ENCODE measurements around the gene UNC13D. TPM values are rescaled to one million over a fixed set of nuclear protein-coding genes. Genes with fewer than 3 reads are reported as not detected.
"Not testable (repeated sequence)": the region's sequence is repeated elsewhere in the genome, so short reads cannot be mapped to it uniquely, and the experiment has no call there.

Gene UNC13D
- total and polyA plus RNA-seq, 9 donors, result 2.9 to 9.2 (median 5.1) TPM

DNA sequence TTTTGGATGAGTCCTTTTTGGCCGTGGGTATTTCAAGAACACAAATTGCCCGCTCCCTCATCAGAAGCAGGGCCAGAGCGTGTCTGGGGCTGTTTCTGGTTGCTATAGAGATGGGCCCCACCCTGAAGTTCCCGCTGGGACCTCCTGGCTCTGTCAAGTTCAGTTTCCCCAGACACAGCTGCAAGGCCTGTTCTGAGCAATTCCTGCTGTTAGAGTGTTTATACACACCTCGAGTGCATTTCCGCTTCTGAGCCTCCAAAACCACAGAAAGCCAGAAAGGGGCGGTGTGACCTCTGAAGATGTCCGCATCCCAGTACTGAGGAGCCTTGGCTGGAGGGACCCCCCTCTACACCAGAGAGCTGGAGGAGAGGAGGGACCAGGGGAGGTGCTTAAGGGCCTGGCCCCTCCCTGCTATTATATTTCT is 20.3 kb upstream of the UNC13D start:
- peak; percentile 95 for DNase-seq
- WGBS (ENCODE audit: insufficient coverage), result 0% methylated on average over 4 of the region's 8 CpGs
- no peaks in the 10 kb centered on the region for H3K27me3 ChIP-seq (ENCODE audit: control insufficient read depth, insufficient read depth, low read length)
- H3K36me3 ChIP-seq (ENCODE audit: control insufficient read depth, insufficient read depth, low read length), result no peaks in the 10 kb centered on the region
- H3K27ac ChIP-seq (ENCODE audit: low read length), result peak overlapping the region; percentile 94
- H3K4me3 ChIP-seq (ENCODE audit: low read length), result no peak overlapping the region
- no peaks in the 10 kb centered on the region for H3K9me3 ChIP-seq (replicated peaks; ENCODE audit: control insufficient read depth, low read depth, low read length)
- peaks cover 21% of the 10 kb centered on the region for H3K4me1 ChIP-seq (ENCODE audit: control insufficient read depth, insufficient read depth, low read length)

DNA sequence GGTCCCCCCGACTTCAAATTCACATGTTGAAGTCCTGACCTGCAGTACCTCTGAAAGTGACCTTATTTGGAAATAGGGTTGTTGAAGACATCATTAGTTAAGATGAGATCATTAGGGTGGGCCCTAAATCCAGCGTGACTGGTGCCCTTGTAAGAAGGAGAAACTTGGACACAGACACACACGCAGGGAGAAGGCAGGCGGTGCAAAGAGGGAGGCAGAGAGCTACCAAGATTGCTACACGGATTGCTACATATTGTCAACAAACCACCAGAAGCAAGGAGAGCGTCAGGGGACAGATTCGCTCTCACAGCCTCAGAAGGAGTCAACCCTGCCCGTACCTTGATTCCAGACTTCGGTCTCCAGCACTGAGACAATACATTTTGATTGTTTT is 17.7 kb upstream of the UNC13D start:
- H3K36me3 ChIP-seq (ENCODE audit: control insufficient read depth, insufficient read depth, low read length), result no peaks in the 10 kb centered on the region
- H3K27ac ChIP-seq (ENCODE audit: low read length), result no peak overlapping the region
- no peak for DNase-seq
- peaks cover 15% of the 10 kb centered on the region for H3K4me1 ChIP-seq (ENCODE audit: control insufficient read depth, insufficient read depth, low read length)
- WGBS (ENCODE audit: insufficient coverage), result 83% methylated on average over 7 of the region's 9 CpGs
- H3K9me3 ChIP-seq (replicated peaks; ENCODE audit: control insufficient read depth, low read depth, low read length), result no peaks in the 10 kb centered on the region
- H3K4me3 ChIP-seq (ENCODE audit: low read length), result no peak overlapping the region
- H3K27me3 ChIP-seq (ENCODE audit: control insufficient read depth, insufficient read depth, low read length), result no peaks in the 10 kb centered on the region

DNA sequence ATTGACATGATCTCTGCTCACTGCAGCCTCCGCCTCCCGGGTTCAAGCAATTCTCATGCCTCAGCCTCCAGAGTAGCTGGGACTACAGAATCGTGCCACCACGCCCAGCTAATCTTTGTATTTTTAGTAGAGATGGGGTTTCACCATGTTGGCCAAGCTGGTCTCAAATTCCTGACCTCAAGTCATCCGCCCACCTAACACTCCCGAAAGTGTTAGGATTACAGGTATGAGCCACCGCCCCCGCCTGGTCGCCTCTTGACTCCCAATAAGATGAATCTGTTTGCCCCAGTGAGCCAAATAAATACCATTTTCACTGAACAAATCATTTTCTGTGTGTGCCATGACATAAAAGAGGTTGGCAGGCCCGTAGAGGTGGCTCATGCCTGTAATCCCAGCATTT is 15.2 kb upstream of the UNC13D start:
- H3K4me3 ChIP-seq (ENCODE audit: low read length), result not testable (repeated sequence)
- WGBS (ENCODE audit: insufficient coverage), result 92% methylated on average over 6 of the region's 10 CpGs

DNA sequence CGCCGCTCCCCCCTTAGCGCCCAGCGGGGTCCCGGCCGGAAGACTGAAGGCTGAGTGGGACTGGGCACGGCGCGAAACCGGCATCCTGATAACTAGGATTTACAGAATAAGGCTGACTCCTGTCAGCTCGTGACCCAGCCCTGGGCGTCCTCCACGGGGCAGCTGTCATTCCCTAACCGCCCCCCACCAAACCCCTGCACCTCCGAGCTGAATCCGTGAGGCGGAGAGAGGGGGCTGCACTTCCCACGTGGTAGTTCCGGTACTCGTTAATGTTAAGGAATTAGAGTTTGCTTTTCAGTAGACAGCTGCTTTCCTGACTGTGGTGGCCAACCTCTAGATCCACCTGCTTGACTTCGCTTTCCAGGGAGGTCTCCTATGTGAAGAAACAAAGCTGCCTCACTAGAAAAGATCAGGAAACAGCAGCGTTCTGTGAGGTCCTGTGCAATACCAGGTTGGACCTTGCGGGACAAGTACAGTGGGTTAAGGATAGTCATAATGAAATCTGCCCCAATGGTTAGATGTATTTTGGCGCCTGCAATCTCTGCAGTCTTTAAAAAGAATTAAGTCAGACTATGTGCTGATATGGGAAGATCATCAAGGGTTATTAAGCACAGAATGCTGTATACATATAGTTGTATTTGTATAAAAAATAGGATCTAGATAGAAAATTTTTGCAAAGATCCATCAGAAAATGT is 12.0 kb upstream of the UNC13D start:
- no peaks in the 10 kb centered on the region for H3K27me3 ChIP-seq (ENCODE audit: control insufficient read depth, insufficient read depth, low read length)
- peak overlapping the region; percentile 96 for H3K4me3 ChIP-seq (ENCODE audit: low read length)
- H3K27ac ChIP-seq (ENCODE audit: low read length), result peak overlapping the region; percentile 99
- DNase-seq, result peak; percentile 54
- H3K4me1 ChIP-seq (ENCODE audit: control insufficient read depth, insufficient read depth, low read length), result peaks cover 23% of the 10 kb centered on the region
- H3K36me3 ChIP-seq (ENCODE audit: control insufficient read depth, insufficient read depth, low read length), result peaks cover 7% of the 10 kb centered on the region
- no peaks in the 10 kb centered on the region for H3K9me3 ChIP-seq (replicated peaks; ENCODE audit: control insufficient read depth, low read depth, low read length)
- under 1% methylated on average over 16 of the region's 24 CpGs for WGBS (ENCODE audit: insufficient coverage)

More for the DNA sequence above, 15.2 kb upstream of the UNC13D start:
- H3K36me3 ChIP-seq (ENCODE audit: control insufficient read depth, insufficient read depth, low read length); H3K9me3 ChIP-seq (replicated peaks; ENCODE audit: control insufficient read depth, low read depth, low read length); DNase-seq; H3K27me3 ChIP-seq (ENCODE audit: control insufficient read depth, insufficient read depth, low read length); H3K27ac ChIP-seq (ENCODE audit: low read length): not testable (repeated sequence)
- peaks cover 17% of the 10 kb centered on the region for H3K4me1 ChIP-seq (ENCODE audit: control insufficient read depth, insufficient read depth, low read length)

DNA sequence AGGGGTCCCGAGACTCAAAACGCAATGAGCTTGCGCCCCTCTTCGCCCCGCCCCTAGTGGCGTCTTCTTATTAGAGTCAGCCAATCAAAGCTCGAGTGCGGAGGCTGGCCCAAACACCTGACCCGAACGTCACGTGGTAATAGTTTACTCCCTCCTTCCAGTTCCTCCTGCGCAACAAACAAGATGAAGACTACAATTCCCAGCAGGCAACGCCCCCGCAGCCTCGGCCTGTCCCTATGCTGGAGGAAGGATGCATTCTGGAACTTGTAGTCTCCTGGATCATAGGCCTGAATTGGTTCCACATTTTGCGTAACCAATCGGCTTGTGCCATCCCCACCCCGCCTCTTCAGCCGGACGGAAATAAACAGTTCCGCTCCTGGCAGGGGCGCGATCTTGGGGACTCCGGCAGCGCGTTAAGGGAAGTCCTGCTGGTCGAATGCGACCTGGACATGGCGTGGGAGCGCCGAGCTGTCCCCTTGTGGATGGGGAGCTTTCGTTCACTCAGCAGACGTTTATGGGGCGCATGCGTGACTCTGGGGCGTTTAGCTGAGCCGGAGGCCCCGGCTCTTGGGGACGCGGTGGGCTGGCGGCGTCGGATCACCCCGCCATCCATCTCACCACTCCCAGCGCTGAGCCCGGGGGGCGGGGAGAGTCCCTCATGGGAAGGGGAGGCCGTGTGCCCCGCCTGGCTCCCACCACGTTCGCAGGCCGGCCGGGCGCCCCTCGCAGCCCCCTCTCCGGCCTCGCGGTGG is 11.3 kb upstream of the UNC13D start, which contains the start of gene WBP2:
WBP2 (minus strand) TSS at position 26 of the 752 bp plus-strand sequence. CDS start 38 bp downstream, outside the sequence.
- Histone ChIP-seq H3K27me3 (ENCODE audit: control insufficient read depth, insufficient read depth, low read length) (no peaks in the 10 kb centered on the region), H3K36me3 (ENCODE audit: control insufficient read depth, insufficient read depth, low read length) (peaks cover 14% of the 10 kb centered on the region), H3K4me1 (ENCODE audit: control insufficient read depth, insufficient read depth, low read length) (peaks cover 23% of the 10 kb centered on the region), H3K27ac (ENCODE audit: low read length) (peak within 1 kb of the TSS; percentile 99), H3K4me3 (ENCODE audit: low read length) (peak within 1 kb of the TSS; percentile 96), H3K9me3 (replicated peaks; ENCODE audit: control insufficient read depth, low read depth, low read length) (no peaks in the 10 kb centered on the region)
- peak; percentile 100 for DNase-seq
- under 1% methylated on average over 49 of the region's 58 CpGs for WGBS (ENCODE audit: insufficient coverage)

DNA sequence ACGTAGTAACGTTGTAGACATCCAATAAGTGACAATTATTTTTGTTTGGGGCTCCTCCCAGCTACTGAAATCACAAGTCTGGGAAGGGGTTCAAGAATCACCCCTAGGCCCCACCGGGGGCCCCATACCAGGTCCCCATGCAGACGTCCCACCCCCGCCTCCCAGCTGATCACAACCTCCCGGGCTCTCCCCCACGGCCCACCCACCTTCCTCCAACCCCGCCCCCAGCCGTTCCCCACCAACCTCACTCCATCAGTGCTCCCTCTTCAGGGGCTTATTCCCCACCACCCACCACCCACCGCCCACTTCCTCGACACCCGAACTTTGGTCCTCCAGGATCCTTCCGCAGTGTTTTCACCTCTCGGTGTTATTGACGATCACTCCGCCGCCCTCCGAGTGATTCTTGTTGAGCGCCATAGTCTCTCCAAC is 10.7 kb upstream of the UNC13D start:
- peaks cover 16% of the 10 kb centered on the region for H3K36me3 ChIP-seq (ENCODE audit: control insufficient read depth, insufficient read depth, low read length)
- peaks cover 24% of the 10 kb centered on the region for H3K4me1 ChIP-seq (ENCODE audit: control insufficient read depth, insufficient read depth, low read length)
- H3K9me3 ChIP-seq (replicated peaks; ENCODE audit: control insufficient read depth, low read depth, low read length), result no peaks in the 10 kb centered on the region
- DNase-seq, result no peak
- no peaks in the 10 kb centered on the region for H3K27me3 ChIP-seq (ENCODE audit: control insufficient read depth, insufficient read depth, low read length)
- peak overlapping the region; percentile 93 for H3K27ac ChIP-seq (ENCODE audit: low read length)
- H3K4me3 ChIP-seq (ENCODE audit: low read length), result peak overlapping the region; percentile 60
- 0% methylated on average over 16 of the region's 19 CpGs for WGBS (ENCODE audit: insufficient coverage)

DNA sequence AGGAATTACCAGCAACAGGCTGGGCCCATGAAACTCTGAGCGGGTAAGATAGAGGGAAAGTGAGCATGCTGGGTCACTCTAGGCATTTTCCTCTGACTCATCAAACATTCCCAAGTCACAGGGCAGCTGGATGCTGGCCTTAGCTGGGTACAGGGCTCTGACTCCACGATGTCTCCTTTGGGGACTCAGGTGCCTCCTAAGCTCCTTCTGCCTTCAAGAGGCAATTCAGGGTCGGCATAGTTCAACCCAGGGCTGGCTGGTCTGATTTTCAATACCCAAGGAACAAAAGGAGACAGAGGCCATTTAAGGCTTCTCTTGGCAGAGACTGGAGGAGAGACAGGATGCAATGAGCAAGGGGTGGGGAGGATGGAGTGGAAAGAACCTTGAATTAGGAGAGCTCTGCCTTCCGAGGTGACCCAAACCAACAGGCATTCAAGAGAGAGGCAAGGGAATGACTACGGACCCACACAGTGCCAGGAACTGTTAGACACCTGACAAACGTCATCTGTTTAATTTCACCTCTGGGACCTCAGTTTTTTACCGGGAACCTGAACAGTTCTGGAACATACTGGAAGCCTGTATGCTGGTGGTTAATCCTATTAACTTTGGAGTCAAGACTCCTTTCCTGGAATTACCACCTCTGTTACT is 10.0 kb upstream of the UNC13D start:
- H3K4me1 ChIP-seq (ENCODE audit: control insufficient read depth, insufficient read depth, low read length), result peaks cover 31% of the 10 kb centered on the region
- DNase-seq, result peak; percentile 54
- peak overlapping the region; percentile 93 for H3K27ac ChIP-seq (ENCODE audit: low read length)
- H3K36me3 ChIP-seq (ENCODE audit: control insufficient read depth, insufficient read depth, low read length), result peaks cover 23% of the 10 kb centered on the region
- peak overlapping the region; percentile 60 for H3K4me3 ChIP-seq (ENCODE audit: low read length)
- no peaks in the 10 kb centered on the region for H3K9me3 ChIP-seq (replicated peaks; ENCODE audit: control insufficient read depth, low read depth, low read length)
- no peaks in the 10 kb centered on the region for H3K27me3 ChIP-seq (ENCODE audit: control insufficient read depth, insufficient read depth, low read length)
- WGBS (ENCODE audit: insufficient coverage), result 45% methylated on average over 3 of the region's 7 CpGs

DNA sequence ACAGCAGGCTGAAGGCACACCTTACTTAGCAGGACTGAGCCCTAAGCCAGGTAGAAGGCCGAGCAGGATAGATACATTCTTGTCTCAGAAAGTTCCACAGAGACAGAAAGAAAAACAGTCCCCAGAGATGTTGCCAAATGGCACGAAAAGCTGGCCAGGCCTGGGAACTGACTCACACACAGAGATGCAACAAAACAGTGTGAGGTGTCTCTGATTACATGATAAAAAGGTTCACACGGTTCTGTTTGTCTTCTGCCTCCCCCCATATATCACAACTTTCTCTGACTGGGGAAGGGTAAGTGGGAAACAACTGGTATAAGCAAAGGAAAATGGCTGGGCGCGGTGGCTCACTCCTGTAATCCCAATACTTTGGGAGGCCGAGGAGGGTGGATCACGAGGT is 9.2 kb upstream of the UNC13D start:
- Histone ChIP-seq H3K36me3 (ENCODE audit: control insufficient read depth, insufficient read depth, low read length) (peaks cover 30% of the 10 kb centered on the region), H3K4me1 (ENCODE audit: control insufficient read depth, insufficient read depth, low read length) (peaks cover 39% of the 10 kb centered on the region), H3K4me3 (ENCODE audit: low read length) (no peak overlapping the region), H3K9me3 (replicated peaks; ENCODE audit: control insufficient read depth, low read depth, low read length) (no peaks in the 10 kb centered on the region), H3K27ac (ENCODE audit: low read length) (no peak overlapping the region), H3K27me3 (ENCODE audit: control insufficient read depth, insufficient read depth, low read length) (no peaks in the 10 kb centered on the region)
- WGBS (ENCODE audit: insufficient coverage), result 92% methylated on average over 2 of the region's 7 CpGs
- DNase-seq, result no peak

DNA sequence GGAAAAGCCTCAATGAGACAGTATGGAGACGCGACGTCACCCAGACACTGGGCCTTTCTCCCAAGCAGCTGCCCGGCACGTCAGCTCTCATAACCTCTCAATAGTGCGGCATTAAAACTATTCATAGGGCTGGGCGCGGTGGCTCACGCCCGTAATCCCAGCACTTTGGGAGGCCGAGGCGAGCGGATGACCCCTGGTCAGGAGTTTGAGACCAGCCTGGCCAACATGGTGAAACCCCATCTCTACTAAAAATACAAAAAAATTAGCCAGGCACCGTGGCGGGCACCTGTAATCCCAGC is 7.4 kb upstream of the UNC13D start:
- H3K9me3 ChIP-seq (replicated peaks; ENCODE audit: control insufficient read depth, low read depth, low read length); DNase-seq; H3K27ac ChIP-seq (ENCODE audit: low read length); H3K4me3 ChIP-seq (ENCODE audit: low read length); H3K27me3 ChIP-seq (ENCODE audit: control insufficient read depth, insufficient read depth, low read length): not testable (repeated sequence)
- Histone ChIP-seq H3K4me1 (ENCODE audit: control insufficient read depth, insufficient read depth, low read length) (peaks cover 54% of the 10 kb centered on the region), H3K36me3 (ENCODE audit: control insufficient read depth, insufficient read depth, low read length) (peaks cover 47% of the 10 kb centered on the region)
- 85% methylated on average over 14 of the region's 15 CpGs for WGBS (ENCODE audit: insufficient coverage)

Data from muscle of leg (tissue), 11 donors.